ENCODE data around the gene ROGDI.

DNA sequence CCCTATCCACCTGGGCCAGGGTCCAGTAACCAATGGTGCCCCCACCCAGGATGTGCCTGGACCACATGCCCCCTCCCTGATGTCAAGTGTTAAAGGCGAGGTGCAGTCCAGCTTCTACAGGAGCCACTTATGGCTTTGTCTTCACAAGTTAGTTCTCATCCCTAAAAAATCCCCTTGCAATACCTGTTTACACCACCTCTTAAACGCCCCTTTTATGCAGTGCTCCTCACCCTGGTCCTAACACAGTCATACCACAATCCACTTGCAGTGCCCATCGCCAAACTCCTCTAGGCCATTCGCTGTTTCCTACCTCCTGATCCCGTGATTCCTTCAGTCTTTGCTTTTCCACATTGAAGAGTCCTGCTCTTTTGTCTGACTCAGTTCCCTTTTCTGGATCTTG is 37.5 kb upstream of the ROGDI start:
- TF ChIP-seq CTCF (IDR thresholded peaks at IDR 0.05; ENCODE audit: low read depth, low read length, missing input control) (no peak), YY1 (IDR thresholded peaks at IDR 0.05) (no peak)
- TF ChIP-seq, protein P1, sequence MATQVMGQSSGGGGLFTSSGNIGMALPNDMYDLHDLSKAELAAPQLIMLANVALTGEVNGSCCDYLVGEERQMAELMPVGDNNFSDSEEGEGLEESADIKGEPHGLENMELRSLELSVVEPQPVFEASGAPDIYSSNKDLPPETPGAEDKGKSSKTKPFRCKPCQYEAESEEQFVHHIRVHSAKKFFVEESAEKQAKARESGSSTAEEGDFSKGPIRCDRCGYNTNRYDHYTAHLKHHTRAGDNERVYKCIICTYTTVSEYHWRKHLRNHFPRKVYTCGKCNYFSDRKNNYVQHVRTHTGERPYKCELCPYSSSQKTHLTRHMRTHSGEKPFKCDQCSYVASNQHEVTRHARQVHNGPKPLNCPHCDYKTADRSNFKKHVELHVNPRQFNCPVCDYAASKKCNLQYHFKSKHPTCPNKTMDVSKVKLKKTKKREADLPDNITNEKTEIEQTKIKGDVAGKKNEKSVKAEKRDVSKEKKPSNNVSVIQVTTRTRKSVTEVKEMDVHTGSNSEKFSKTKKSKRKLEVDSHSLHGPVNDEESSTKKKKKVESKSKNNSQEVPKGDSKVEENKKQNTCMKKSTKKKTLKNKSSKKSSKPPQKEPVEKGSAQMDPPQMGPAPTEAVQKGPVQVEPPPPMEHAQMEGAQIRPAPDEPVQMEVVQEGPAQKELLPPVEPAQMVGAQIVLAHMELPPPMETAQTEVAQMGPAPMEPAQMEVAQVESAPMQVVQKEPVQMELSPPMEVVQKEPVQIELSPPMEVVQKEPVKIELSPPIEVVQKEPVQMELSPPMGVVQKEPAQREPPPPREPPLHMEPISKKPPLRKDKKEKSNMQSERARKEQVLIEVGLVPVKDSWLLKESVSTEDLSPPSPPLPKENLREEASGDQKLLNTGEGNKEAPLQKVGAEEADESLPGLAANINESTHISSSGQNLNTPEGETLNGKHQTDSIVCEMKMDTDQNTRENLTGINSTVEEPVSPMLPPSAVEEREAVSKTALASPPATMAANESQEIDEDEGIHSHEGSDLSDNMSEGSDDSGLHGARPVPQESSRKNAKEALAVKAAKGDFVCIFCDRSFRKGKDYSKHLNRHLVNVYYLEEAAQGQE (IDR thresholded peaks at IDR 0.05), result no peak

All from liver (tissue), 2 donors.